Testis (tissue), 3 donors: ENCODE results near the gene HOXA13. TPM values are rescaled to one million over a fixed set of nuclear protein-coding genes. Genes with fewer than 3 reads are reported as not detected.

ENCODE experiments used
- DNase-seq: peaks from one replicate; pipeline ENCODE4 v3.0.0-alpha.2; 2019
- H3K27ac ChIP-seq, 2 donors: fragments of 200-600 bp; sonication (generic); one replicate each; pipeline ENCODE4 v1.5.1; 2019
- H3K27me3 ChIP-seq: fragments of 200-600 bp; sonication (generic); one replicate; pipeline ENCODE4 v1.5.1; 2019
- H3K36me3 ChIP-seq: fragments of 200-600 bp; sonication (generic); one replicate; pipeline ENCODE4 v1.5.1; 2017; ENCODE audit warnings: low read depth; ENCODE audit errors: missing control alignments
- H3K4me1 ChIP-seq: fragments of 200-600 bp; sonication (generic); one replicate; pipeline ENCODE4 v1.5.1; 2019
- H3K4me3 ChIP-seq, 2 donors: fragments of 200-600 bp; sonication (generic); one replicate each; pipeline ENCODE4 v1.5.1; 2017 to 2019
- H3K9me3 ChIP-seq: fragments of 200-600 bp; sonication (generic); one replicate; pipeline ENCODE4 v1.5.1; 2017
- POLR2A ChIP-seq: fragments of 450-650 bp; IDR thresholded peaks from one replicate; pipeline ENCODE4 v1.6.1; 2017; ENCODE audit warnings: antibody characterized with exemption, mild to moderate bottlenecking, moderate library complexity
- WGBS, 2 donors: methylation state at CpG; one replicate each; pipeline ENCODE4 v1.1.5; 2018; 5-methylcytosine and 5-hydroxymethylcytosine counted together
- intact Hi-C: fragments of 100-400 bp; cut with DNase I; formaldehyde crosslinking; loops from one replicate; pipeline ENCODE4 v1.15.1; 2023; ENCODE audit warnings: low total_unique reads
- polyA plus RNA-seq: library from polyadenylated mRNA; stranded (reverse); fragments of 350-450 nt; fragmentation: Illumina TruSeq; extraction: RNeasy Lipid Tissue Mini Kit (QIAGEN cat#74804); gene quantifications from one replicate; pipeline ENCODE4 v1.2.3, GENCODE V29; 2014; ENCODE audit warnings: low read depth, low replicate concordance; ENCODE audit not compliant: insufficient read depth
- total RNA-seq, 2 donors: library from RNA; depleted of rRNA; stranded (reverse); fragments of >200 nt; gene quantifications; one replicate each; pipeline ENCODE4 v1.2.3, GENCODE V29; 2016
- TF ChIP-seq, protein P1 (sequence below), 3 experiments: fragments of 450-650 bp in 2 of 3; fragments of 200-600 bp in 1 of 3; sonication (generic) in 1 of 3; IDR thresholded peaks; one replicate each; pipeline ENCODE4 v1.5.1; 2016 to 2019; ENCODE audit warnings: antibody characterized with exemption in 3 of 3, mild to moderate bottlenecking in 2 of 3, moderate library complexity in 1 of 3

The HOXA13 gene
- total and polyA plus RNA-seq, 3 donors from 2014 or later, result 0.30 TPM; not detected in 2

DNA sequence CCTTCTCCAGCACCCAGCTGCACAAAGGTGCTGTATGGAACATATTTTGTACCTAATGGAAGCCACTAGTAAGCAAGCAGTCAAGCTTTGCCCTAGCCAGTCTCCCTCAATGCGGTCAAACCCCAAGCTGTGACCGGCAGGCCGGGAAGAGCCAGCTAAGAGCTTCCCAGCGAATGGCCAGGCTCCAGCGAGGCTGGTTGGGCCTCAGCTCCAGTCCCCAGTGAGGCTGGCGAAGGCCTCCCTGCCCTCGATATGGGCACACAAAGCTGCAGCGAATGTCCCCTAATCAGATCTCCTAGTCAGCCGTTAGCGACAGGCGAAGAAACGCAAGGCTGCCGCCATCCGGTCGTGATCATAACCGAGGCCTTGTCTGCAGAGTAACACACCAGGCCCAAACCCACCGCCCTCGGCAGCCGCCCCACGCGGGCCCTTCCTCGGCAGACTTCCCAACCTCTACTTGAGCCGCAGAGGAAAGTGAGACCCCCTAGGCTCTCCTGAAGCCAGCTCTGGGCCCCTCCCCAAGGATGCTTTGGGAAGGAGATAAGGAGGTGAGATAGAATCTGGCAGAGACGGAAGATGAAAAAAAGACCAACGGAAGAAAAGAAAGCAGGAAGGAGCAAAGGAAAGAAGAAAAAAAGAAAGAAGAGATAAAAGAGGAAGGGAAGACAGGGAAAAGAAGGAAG, 31.5 kb downstream of the HOXA13 start:
- Histone ChIP-seq H3K9me3 (no peaks in the 10 kb centered on the region), H3K27ac (no peak overlapping the region), H3K4me1 (peaks cover 13% of the 10 kb centered on the region), H3K27me3 (peaks cover 4% of the 10 kb centered on the region), H3K36me3 (no peaks in the 10 kb centered on the region), H3K4me3 (no peak overlapping the region)
- 25 to 30% methylated on average over 12 to 25 of the region's 25 CpGs for WGBS, 2 donors
- intact Hi-C loops, result loop anchor here (10.0 kb wide), 1 partner anchor 794 kb away; no protein-coding TSS in a partner anchor
- no peak for DNase-seq
- TF ChIP-seq, protein P1, sequence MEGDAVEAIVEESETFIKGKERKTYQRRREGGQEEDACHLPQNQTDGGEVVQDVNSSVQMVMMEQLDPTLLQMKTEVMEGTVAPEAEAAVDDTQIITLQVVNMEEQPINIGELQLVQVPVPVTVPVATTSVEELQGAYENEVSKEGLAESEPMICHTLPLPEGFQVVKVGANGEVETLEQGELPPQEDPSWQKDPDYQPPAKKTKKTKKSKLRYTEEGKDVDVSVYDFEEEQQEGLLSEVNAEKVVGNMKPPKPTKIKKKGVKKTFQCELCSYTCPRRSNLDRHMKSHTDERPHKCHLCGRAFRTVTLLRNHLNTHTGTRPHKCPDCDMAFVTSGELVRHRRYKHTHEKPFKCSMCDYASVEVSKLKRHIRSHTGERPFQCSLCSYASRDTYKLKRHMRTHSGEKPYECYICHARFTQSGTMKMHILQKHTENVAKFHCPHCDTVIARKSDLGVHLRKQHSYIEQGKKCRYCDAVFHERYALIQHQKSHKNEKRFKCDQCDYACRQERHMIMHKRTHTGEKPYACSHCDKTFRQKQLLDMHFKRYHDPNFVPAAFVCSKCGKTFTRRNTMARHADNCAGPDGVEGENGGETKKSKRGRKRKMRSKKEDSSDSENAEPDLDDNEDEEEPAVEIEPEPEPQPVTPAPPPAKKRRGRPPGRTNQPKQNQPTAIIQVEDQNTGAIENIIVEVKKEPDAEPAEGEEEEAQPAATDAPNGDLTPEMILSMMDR (IDR thresholded peaks at IDR 0.05), result no peak
- TF ChIP-seq POLR2A, result no peak

DNA sequence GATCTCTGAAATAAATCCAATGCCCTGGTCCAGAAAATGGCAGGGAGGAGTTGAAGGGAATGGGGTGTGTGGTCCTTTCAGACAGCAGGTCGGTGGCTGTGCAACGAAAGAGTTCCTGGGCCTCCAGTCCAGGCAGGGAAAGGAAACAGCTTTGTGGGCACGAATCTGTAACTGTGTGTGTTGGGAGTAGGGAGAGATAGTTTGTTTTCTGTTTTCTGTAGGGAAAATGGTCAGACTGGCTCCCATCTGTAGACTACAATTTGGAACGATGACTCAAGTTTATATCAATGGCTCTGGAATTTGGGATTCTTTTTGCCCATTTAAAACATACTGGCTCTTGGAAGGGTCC, 32.0 kb downstream of the HOXA13 start:
- Histone ChIP-seq H3K9me3 (no peaks in the 10 kb centered on the region), H3K27ac (no peak overlapping the region), H3K4me1 (peaks cover 8% of the 10 kb centered on the region), H3K4me3 (no peak overlapping the region), H3K36me3 (no peaks in the 10 kb centered on the region), H3K27me3 (peaks cover 4% of the 10 kb centered on the region)
- no peak for DNase-seq
- no peak for TF ChIP-seq POLR2A
- 35 to 46% methylated on average over 4 of the region's 4 CpGs for WGBS, 2 donors
- intact Hi-C loops, result loop anchor here (10.0 kb wide), 1 partner anchor 793 kb away; no protein-coding TSS in a partner anchor

DNA sequence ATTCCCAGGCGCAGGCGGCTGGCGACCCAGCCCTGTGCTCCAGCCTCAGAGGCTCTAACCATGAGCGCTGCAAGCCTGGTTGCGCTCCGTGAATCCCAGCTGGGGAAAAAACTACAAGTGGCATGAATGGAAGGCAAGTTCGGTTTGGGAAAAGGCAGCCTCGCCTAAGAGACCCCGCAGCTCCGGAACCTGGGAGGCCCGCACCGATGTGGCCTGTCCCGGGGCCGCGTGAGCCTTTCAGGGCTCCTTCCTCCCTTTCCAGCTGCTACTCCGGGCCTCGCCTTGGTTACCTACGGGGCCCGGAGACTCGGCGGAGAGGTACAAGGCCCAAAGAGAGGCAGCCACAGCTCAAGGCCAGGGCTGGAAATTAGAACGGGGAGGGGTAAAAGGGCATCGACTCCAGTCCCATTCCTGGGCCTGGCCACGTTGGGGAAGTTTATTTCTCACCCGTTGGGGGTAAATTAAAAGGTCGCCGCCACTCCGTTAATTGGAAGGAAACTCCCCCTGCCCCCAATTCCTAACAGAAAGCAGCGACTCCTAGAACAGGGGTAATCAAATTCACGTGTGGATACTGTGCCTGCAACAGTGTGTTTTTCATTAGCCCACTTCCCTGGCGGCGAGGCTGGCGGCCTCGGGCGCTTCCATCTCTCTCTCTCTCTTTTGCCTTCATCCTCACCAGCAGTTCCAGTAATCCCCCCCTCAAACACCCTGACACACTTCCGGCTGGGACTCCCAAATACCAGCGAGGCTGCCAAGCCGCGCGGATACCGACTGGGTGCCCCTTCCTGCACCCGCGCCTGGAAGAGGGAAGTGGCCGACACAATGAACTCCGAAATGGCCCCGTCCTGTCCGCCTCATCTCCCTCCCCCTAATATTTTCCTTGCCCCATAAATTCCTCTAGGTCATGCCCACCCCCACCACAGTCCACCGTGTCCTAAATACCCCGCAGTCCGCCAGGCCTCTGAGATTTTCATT, 33.1 kb downstream of the HOXA13 start:
- H3K27me3 ChIP-seq, result peaks cover 4% of the 10 kb centered on the region
- H3K27ac ChIP-seq, result no peak overlapping the region
- no peaks in the 10 kb centered on the region for H3K36me3 ChIP-seq
- intact Hi-C loops, result loop anchor here (10.0 kb wide), 1 partner anchor 792 kb away; no protein-coding TSS in a partner anchor
- H3K4me1 ChIP-seq, result peaks cover 4% of the 10 kb centered on the region
- no peaks in the 10 kb centered on the region for H3K9me3 ChIP-seq
- WGBS, 2 donors, result 15 to 26% methylated on average over 31 to 50 of the region's 50 CpGs
- no peak for DNase-seq
- TF ChIP-seq, protein P1 (IDR thresholded peaks at IDR 0.05), result no peak
- no peak for TF ChIP-seq POLR2A
- H3K4me3 ChIP-seq, result peak overlapping the region; percentile 36 to 48

DNA sequence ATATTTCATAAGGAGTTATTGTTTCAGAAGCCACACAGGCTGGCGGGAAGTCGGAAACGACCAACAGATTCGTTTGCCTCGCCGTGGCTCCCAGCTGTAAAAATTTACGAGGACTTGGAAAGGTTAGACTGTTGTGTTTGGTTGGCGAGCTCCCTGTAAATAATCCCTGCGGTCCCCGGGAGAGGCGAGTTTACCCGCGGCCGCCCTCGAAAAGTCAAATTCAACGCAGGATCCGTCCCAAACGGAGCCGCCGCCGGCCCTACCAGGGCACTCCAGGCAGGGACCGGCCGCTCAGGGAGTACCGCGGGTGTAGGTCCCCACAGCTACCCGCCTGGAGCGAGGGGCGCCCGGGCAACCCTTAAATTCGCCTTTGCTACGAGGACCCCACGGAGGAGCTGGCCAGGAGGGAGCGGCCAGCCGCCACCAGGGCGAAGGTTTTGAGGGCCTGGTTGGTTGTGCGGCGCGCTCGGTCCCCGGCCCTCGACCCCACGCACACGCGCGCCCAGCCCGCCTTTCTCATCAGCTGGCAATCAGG, 33.8 kb downstream of the HOXA13 start:
- Histone ChIP-seq H3K4me3 (peak overlapping the region; percentile 36 to 48), H3K27me3 (peaks cover 4% of the 10 kb centered on the region), H3K27ac (no peak overlapping the region), H3K9me3 (no peaks in the 10 kb centered on the region), H3K36me3 (no peaks in the 10 kb centered on the region), H3K4me1 (peaks cover 9% of the 10 kb centered on the region)
- TF ChIP-seq, protein P1 (IDR thresholded peaks at IDR 0.05), result no peak
- no peak for TF ChIP-seq POLR2A
- WGBS, 2 donors, result 8 to 9% methylated on average over 15 to 32 of the region's 46 CpGs
- DNase-seq, result no peak
- intact Hi-C loops, result loop anchor here (10.0 kb wide), 1 partner anchor 791 kb away; no protein-coding TSS in a partner anchor
